Liver (tissue), 9 donors: Measurements from ENCODE around the gene LRRC27. TPM values are rescaled to one million over a fixed set of nuclear protein-coding genes. Genes with fewer than 3 reads are reported as not detected.

Experiments
- DNase-seq: peaks from one replicate; pipeline ENCODE4 v3.0.0-alpha.2; 2017; ENCODE audit warnings: low spot score
- H3K27ac ChIP-seq, 2 donors: one replicate each; pipeline ENCODE4 v1.7.0; 2013; ENCODE audit warnings: inconsistent platforms in 2 of 2, low read length in 2 of 2, control low read depth in 1 of 2, low read depth in 1 of 2, mild to moderate bottlenecking in 1 of 2
- H3K27me3 ChIP-seq, 4 donors: one replicate each; pipeline versions ENCODE4 v1.6.1 to v1.7.0; 2013; ENCODE audit warnings: low read length in 3 of 4, inconsistent platforms in 1 of 4, mild to moderate bottlenecking in 1 of 4, moderate library complexity in 1 of 4; ENCODE audit not compliant: control insufficient read depth in 4 of 4, insufficient read depth in 4 of 4
- H3K36me3 ChIP-seq, 4 donors: one replicate each; pipeline versions ENCODE4 v1.6.1 to v1.7.0; 2013; ENCODE audit warnings: low read length in 3 of 4, mild to moderate bottlenecking in 3 of 4, low read depth in 1 of 4, moderate library complexity in 1 of 4; ENCODE audit not compliant: control insufficient read depth in 4 of 4, insufficient read depth in 3 of 4
- H3K4me1 ChIP-seq, 4 donors: one replicate each; pipeline versions ENCODE4 v1.6.1 to v1.7.0; 2013; ENCODE audit warnings: low read length in 3 of 4, mild to moderate bottlenecking in 3 of 4, moderate library complexity in 1 of 4; ENCODE audit not compliant: control insufficient read depth in 4 of 4, insufficient read depth in 4 of 4
- H3K4me3 ChIP-seq, 3 donors: one replicate each; pipeline versions ENCODE4 v1.6.1 to v1.7.0; 2013; ENCODE audit warnings: low read length in 3 of 3, control low read depth in 1 of 3, low read depth in 1 of 3, mild to moderate bottlenecking in 1 of 3
- H3K9ac ChIP-seq, 2 donors: one replicate each; pipeline ENCODE4 v1.7.0; 2013; ENCODE audit warnings: low read length in 2 of 2, mild to moderate bottlenecking in 2 of 2, moderate library complexity in 2 of 2, control low read depth in 1 of 2, low read depth in 1 of 2
- H3K9me3 ChIP-seq, 4 donors: one replicate each; pipeline versions ENCODE4 v1.6.1 to v1.7.0; 2013; ENCODE audit warnings: low read length in 3 of 4; ENCODE audit not compliant: control insufficient read depth in 4 of 4
- EGR1 ChIP-seq, 2 donors: IDR thresholded peaks; 2 replicates each; pipeline ENCODE4 v1.6.1; 2016 to 2018; ENCODE audit warnings: antibody characterized with exemption in 2 of 2, low read depth in 2 of 2
- FOXA1 ChIP-seq: IDR thresholded peaks from 2 replicates; pipeline ENCODE4 v1.6.1; 2016; ENCODE audit warnings: antibody characterized with exemption
- FOXA2 ChIP-seq: IDR thresholded peaks from 2 replicates; pipeline ENCODE4 v1.6.1; 2016; ENCODE audit warnings: antibody characterized with exemption
- HNF4A ChIP-seq, 2 donors: conservative IDR thresholded peaks; 2 replicates each; pipeline ENCODE4 v1.6.1; 2016; ENCODE audit warnings: antibody characterized with exemption in 2 of 2, mild to moderate bottlenecking in 2 of 2
- JUND ChIP-seq, 2 donors: IDR thresholded peaks; 2 replicates each; pipeline ENCODE4 v1.6.1; 2016; ENCODE audit warnings: antibody characterized with exemption in 2 of 2
- MAX ChIP-seq: IDR thresholded peaks from 2 replicates; pipeline ENCODE4 v1.6.1; 2016; ENCODE audit warnings: antibody characterized with exemption
- NR2F2 ChIP-seq: IDR thresholded peaks from 2 replicates; pipeline ENCODE4 v1.6.1; 2016; ENCODE audit warnings: antibody characterized with exemption
- RAD21 ChIP-seq, 2 donors: IDR thresholded peaks; 2 replicates each; pipeline ENCODE4 v1.6.1; 2016; ENCODE audit warnings: antibody characterized with exemption in 2 of 2, mild to moderate bottlenecking in 2 of 2
- SP1 ChIP-seq: IDR thresholded peaks from 2 replicates; pipeline ENCODE4 v1.6.1; 2018; ENCODE audit warnings: antibody characterized with exemption, mild to moderate bottlenecking
- TAF1 ChIP-seq: conservative IDR thresholded peaks from 2 replicates; pipeline ENCODE4 v1.6.1; 2016; ENCODE audit warnings: antibody characterized with exemption, mild to moderate bottlenecking
- YY1 ChIP-seq: IDR thresholded peaks from 2 replicates; pipeline ENCODE4 v1.6.1; 2016; ENCODE audit warnings: antibody characterized with exemption, mild to moderate bottlenecking
- ZBTB33 ChIP-seq: IDR thresholded peaks from 2 replicates; pipeline ENCODE4 v1.6.1; 2016; ENCODE audit warnings: antibody characterized with exemption
- WGBS: extraction: QIAGEN DNeasy Blood & Tissue Kit; methylation state at CpG from one replicate; pipeline ENCODE4 v1.1.7; 2013; 5-methylcytosine and 5-hydroxymethylcytosine counted together
- polyA plus RNA-seq, 2 donors: library from polyadenylated mRNA; stranded (reverse) in 1 of 2; unstranded in 1 of 2; fragments of 200-250 nt in 1 of 2; fragments of >200 nt in 1 of 2; fragmentation: Nextera tagmentation in 1 of 2; extraction: Ambion mirVana in 1 of 2; gene quantifications; one replicate each; pipeline versions ENCODE4 v1.2.1 to v1.2.3, GENCODE V29; 2013 to 2015
- total RNA-seq, 2 donors: library from RNA; depleted of rRNA; stranded (reverse); fragments of >200 nt; gene quantifications; one replicate each; pipeline ENCODE4 v1.2.3, GENCODE V29; 2014
- TF ChIP-seq, protein P1 (sequence below): IDR thresholded peaks from 2 replicates; pipeline ENCODE4 v1.6.1; 2016; ENCODE audit warnings: antibody characterized with exemption
- TF ChIP-seq, protein P2 (sequence below): IDR thresholded peaks from 2 replicates; pipeline ENCODE4 v1.6.1; 2016; ENCODE audit warnings: antibody characterized with exemption, mild to moderate bottlenecking
- donor health status: healthy.
- donor health status: healthy.
- donor health status: healthy.
- donor health status: healthy.
- donor health status: healthy.

The LRRC27 gene
- total and polyA plus RNA-seq, 4 donors, result 1.8 to 2.8 (median 2.6) TPM

DNA sequence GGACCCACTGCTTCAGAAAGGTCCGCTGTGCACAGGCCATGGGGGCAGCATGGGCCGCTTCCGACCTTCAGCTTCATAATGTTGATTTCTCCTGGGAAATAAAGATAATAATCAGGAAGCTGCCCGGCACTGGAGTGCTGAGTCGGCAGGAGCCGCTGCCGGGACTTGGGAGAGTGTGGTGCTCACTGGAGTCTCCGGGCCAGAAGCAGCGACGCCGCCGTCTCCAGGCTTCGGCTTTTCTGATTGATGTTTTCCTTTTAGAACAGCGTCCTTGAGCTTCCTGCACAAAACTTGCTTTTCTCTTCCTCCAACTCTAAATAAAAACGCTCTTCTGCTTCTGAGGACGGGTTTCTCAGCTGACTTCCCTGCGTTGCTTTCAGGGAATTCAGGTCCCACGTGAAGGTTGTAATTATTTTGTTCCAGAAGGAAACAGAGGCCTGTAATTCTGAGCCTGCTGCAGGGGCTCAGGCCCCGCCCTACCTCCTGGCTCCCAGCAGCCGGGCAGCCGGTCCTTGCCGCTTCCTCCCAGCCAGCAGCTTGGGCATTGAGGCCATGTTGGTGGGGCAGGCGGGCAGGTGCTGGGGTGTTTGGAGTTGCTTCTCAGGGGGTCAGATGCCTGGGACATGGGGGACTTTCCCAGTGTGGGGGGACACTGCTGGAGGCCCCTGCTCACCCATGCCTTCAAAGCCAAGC lies 79.7 kb downstream of the LRRC27 start:
- Histone ChIP-seq H3K36me3 (no peaks in the 10 kb centered on the region), H3K4me1 (peaks cover 0 to 17% (median 11%) of the 10 kb centered on the region in 4 donors), H3K9ac (no peak overlapping the region), H3K4me3 (no peak overlapping the region), H3K27ac (peak overlapping the region in 1 of 2 donors; percentile 3), H3K27me3 (no peaks in the 10 kb centered on the region), H3K9me3 (no peaks in the 10 kb centered on the region)
- 60% methylated on average over 23 of the region's 23 CpGs for WGBS
- TF ChIP-seq NR2F2, result peak; percentile 29
- TF ChIP-seq, protein P1, sequence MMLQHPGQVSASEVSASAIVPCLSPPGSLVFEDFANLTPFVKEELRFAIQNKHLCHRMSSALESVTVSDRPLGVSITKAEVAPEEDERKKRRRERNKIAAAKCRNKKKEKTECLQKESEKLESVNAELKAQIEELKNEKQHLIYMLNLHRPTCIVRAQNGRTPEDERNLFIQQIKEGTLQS, result no peak
- DNase-seq, result no peak

GRCh38 chr10:132412316-132413192 lies 80.6 kb downstream of the LRRC27 start:
- Histone ChIP-seq H3K9ac (no peak overlapping the region), H3K27me3 (no peaks in the 10 kb centered on the region), H3K27ac (peak overlapping the region in 1 of 2 donors; percentile 3), H3K9me3 (no peaks in the 10 kb centered on the region), H3K36me3 (no peaks in the 10 kb centered on the region), H3K4me3 (no peak overlapping the region), H3K4me1 (peaks cover 0 to 11% (median 6%) of the 10 kb centered on the region in 4 donors)
- DNase-seq, result no peak
- 83% methylated on average over 29 of the region's 29 CpGs for WGBS
- no peak for TF ChIP-seq JUND (IDR thresholded peaks at IDR 0.05)
- no peak for TF ChIP-seq SP1
- no peak for TF ChIP-seq HNF4A (conservative IDR thresholded peaks at IDR 0.05)
- no peak for TF ChIP-seq YY1
- TF ChIP-seq FOXA2, result no peak
- TF ChIP-seq EGR1 (IDR thresholded peaks at IDR 0.05; ENCODE audit: low read depth in 2 of 2), result no peak
- no peak for TF ChIP-seq NR2F2
- TF ChIP-seq RAD21 (IDR thresholded peaks at IDR 0.05), result no peak
- TF ChIP-seq, protein P2, sequence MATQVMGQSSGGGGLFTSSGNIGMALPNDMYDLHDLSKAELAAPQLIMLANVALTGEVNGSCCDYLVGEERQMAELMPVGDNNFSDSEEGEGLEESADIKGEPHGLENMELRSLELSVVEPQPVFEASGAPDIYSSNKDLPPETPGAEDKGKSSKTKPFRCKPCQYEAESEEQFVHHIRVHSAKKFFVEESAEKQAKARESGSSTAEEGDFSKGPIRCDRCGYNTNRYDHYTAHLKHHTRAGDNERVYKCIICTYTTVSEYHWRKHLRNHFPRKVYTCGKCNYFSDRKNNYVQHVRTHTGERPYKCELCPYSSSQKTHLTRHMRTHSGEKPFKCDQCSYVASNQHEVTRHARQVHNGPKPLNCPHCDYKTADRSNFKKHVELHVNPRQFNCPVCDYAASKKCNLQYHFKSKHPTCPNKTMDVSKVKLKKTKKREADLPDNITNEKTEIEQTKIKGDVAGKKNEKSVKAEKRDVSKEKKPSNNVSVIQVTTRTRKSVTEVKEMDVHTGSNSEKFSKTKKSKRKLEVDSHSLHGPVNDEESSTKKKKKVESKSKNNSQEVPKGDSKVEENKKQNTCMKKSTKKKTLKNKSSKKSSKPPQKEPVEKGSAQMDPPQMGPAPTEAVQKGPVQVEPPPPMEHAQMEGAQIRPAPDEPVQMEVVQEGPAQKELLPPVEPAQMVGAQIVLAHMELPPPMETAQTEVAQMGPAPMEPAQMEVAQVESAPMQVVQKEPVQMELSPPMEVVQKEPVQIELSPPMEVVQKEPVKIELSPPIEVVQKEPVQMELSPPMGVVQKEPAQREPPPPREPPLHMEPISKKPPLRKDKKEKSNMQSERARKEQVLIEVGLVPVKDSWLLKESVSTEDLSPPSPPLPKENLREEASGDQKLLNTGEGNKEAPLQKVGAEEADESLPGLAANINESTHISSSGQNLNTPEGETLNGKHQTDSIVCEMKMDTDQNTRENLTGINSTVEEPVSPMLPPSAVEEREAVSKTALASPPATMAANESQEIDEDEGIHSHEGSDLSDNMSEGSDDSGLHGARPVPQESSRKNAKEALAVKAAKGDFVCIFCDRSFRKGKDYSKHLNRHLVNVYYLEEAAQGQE, result no peak
- TF ChIP-seq TAF1, result no peak
- no peak for TF ChIP-seq MAX
- TF ChIP-seq FOXA1, result no peak
- TF ChIP-seq, protein P1, result no peak
- TF ChIP-seq ZBTB33, result no peak
